ENCODE data around the gene CMTM6. TPM values are rescaled to one million over a fixed set of nuclear protein-coding genes. Genes with fewer than 3 reads are reported as not detected.

CMTM6 gene
- total and polyA plus RNA-seq, 10 of the 15 experiments (the other 5 are each of a cell fraction or from before 2014, with no cell fraction given): 27.1 to 97.3 (median 61.4) TPM

GRCh38 chr3:32493437-32494414, 8.9 kb downstream of the CMTM6 start (continued):
- TF ChIP-seq BCLAF1 (IDR thresholded peaks at IDR 0.05) (no peak), ZNF384 (IDR thresholded peaks at IDR 0.05; ENCODE audit: borderline replicate concordance, low read depth, low read length) (no peak), ELK1 (IDR thresholded peaks at IDR 0.05; ENCODE audit: low read depth, low read length) (no peak), ZZZ3 (IDR thresholded peaks at IDR 0.05; ENCODE audit: control insufficient read depth, insufficient read length, low read depth) (no peak), MXI1 (IDR thresholded peaks at IDR 0.05; ENCODE audit: low read depth, low read length) (no peak), RUNX3 (IDR thresholded peaks at IDR 0.05; ENCODE audit: low read length) (peak; percentile 97), IKZF2 (IDR thresholded peaks at IDR 0.05) (peak; percentile 81 to 86), CBFB (IDR thresholded peaks at IDR 0.05; ENCODE audit: low read depth) (peak; percentile 87), SMAD5 (IDR thresholded peaks at IDR 0.05; ENCODE audit: low read depth) (no peak), EZH2 (IDR thresholded peaks at IDR 0.05; ENCODE audit: borderline replicate concordance, control insufficient read depth, low read depth, low read length) (no peak), POLR2AphosphoS5 (IDR thresholded peaks at IDR 0.05; ENCODE audit: low read length) (no peak), NFXL1 (IDR thresholded peaks at IDR 0.05; ENCODE audit: borderline replicate concordance) (no peak), HDAC2 (IDR thresholded peaks at IDR 0.05) (no peak), CEBPZ (IDR thresholded peaks at IDR 0.05; ENCODE audit: low read depth, low read length) (no peak), NFIC (IDR thresholded peaks at IDR 0.05; ENCODE audit: low read depth, low read length) (peak; percentile 89), SP1 (IDR thresholded peaks at IDR 0.05; ENCODE audit: low read depth, low read length) (peak; percentile 68), ZNF207 (IDR thresholded peaks at IDR 0.05; ENCODE audit: borderline replicate concordance) (no peak), TARDBP (IDR thresholded peaks at IDR 0.05; ENCODE audit: borderline replicate concordance) (no peak), IRF5 (IDR thresholded peaks at IDR 0.05; ENCODE audit: borderline replicate concordance) (no peak), CHD4 (IDR thresholded peaks at IDR 0.05) (no peak), ATF7 (IDR thresholded peaks at IDR 0.05; ENCODE audit: low read depth) (peak; percentile 59; the same call in 1 of the 2 replicates), BHLHE40 (IDR thresholded peaks at IDR 0.05; ENCODE audit: borderline replicate concordance in 1 of 2, low read depth in 2 of 2, low read length in 1 of 2) (0 out of 4 replicates have a peak, but pooled peaks of 1 of the 2 experiments have one; percentile 10)

All from GM12878 (cell line).